Left forelimb (tissue), 1 donor: Measurements from ENCODE around the gene TMCC1.
"Not testable (repeated sequence)": the region's sequence is repeated elsewhere in the genome, so short reads cannot be mapped to it uniquely, and the experiment has no call there.

Source experiments
- DNase-seq: peaks from one replicate; pipeline ENCODE4 v3.0.0-alpha.2; 2018; ENCODE audit warnings: low spot score

TMCC1 gene

GRCh38 chr3:129686941-129687340 lies 206.6 kb downstream of the TMCC1 start:
- no peak for DNase-seq

DNA sequence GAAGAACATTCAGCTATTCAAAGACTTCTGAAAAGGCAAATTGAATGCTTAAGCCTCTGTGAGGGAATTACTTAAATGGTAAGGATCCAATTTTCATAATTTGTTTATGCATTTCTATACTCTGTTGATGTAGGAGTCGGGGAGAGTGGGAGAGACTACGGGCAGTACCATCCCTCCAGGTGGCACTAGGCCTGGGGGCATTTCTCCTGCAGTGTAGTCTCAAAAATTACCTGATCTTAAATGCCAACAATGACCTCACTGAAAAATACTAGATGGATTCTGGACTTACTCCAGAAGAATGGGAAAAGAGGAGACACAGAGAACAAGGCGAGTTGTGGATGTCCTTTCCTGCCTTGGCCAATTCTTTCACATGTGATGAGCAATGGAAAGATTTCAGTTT lies 209.2 kb downstream of the TMCC1 start:
- DNase-seq, result no peak

GRCh38 chr3:129683201-129683600 lies 210.3 kb downstream of the TMCC1 start:
- no peak for DNase-seq

GRCh38 chr3:129676985-129677384 lies 216.5 kb downstream of the TMCC1 start:
- DNase-seq, result no peak

GRCh38 chr3:129674798-129675123 lies 218.8 kb downstream of the TMCC1 start:
- not testable (repeated sequence) for DNase-seq

GRCh38 chr3:129673897-129674797 lies 219.4 kb downstream of the TMCC1 start:
- no peak for DNase-seq

- no peak for DNase-seq
Measured at GRCh38 chr3:129673012-129673411, 220.5 kb downstream of the TMCC1 start.

DNA sequence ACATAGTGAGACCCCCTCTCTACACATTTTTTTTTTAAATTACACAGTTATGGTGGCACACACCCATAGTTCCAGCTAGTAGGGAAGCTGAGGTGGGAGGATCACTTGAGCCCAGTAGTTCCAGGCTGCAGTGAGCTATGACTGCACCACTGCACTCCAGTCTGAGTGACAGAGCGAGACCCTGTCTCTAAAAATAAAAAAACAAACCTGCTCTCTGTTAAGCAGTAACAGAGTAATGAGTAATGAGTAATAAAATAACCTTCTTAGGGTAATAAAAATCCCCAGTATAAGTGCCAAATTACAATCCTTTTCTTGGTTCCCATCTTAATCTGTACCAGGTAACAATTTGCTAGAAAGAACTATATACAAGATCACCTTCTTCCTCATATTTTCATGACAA lies 221.1 kb downstream of the TMCC1 start:
- no peak for DNase-seq

- DNase-seq, result no peak
Measured at GRCh38 chr3:129665024-129665768, 228.3 kb downstream of the TMCC1 start.

DNA sequence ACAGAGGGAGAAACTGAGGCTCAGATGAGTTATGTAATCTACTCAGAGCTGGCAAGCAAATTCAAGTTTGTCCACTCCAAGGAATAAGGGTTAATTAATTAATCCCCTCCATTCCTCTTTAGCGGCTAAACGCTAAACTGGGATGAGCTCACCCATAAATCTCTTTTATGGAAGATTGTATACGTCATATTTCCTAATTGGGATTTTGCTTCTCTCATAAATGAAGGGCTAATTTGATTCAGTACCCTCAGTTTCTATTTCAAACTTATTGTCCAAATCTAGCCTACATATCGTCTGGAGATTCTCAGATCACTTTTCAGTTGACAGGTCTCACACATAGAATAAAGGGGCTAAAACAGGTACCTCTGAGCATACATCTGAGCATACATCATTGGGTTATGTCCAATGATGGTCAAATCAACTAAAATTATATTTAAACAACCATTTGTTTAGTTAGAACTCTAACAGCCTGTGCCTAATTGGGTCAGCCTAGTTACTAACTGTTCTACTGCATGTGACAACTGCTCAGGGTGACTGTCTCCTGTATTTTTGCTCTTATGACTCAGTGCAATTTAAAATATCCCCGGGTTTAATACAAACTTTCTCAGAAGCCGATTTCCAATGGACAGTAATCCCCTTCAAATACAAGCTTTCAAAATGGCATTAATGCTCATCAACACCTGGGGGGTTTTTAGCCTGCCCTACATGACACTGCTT lies 229.4 kb downstream of the TMCC1 start:
- DNase-seq, result no peak

GRCh38 chr3:129663045-129663446 lies 230.5 kb downstream of the TMCC1 start:
- no peak for DNase-seq

DNA sequence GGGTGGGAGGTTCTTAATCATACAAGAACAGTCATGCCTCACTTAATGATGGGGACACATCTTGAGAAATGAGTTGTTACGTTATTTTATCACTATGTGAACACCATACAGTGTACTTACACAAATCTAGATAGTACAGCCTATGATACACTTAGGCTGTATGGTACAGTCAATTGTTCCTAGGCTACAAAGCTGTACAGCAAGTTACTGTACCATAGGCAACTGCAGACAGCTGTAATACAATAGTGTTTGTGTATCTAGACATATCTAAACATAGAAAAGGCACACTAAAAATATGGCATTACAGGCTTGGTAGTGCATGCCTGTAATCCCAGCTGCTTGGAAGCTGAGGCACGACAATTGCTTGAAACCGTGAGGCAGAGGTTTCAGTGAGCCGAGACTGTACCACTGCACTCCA lies 231.3 kb downstream of the TMCC1 start:
- no peak for DNase-seq

DNA sequence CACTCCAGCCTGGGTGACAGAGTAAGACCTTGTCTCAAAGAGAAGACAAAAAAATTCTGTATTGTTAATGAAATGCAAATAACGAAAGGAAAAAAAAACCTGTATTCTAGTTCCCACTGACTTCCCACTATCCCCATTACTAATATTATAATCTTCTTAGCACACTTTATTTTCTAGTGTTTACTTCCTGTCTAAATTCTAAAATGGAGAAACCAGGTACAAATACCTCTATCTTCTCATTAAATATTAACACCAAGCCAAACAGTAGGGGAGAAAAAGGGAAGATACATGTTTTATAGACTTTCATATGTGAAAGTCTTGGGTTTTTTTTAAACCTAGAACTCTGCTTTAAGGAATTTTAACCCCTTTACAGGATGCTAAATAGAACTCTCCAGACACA lies 231.7 kb downstream of the TMCC1 start:
- DNase-seq, result no peak

- no peak for DNase-seq
Measured at GRCh38 chr3:129658110-129658843, 235.2 kb downstream of the TMCC1 start.

- DNase-seq, result no peak
Measured at GRCh38 chr3:129657261-129658046, 236.1 kb downstream of the TMCC1 start.

GRCh38 chr3:129656659-129657247 lies 236.8 kb downstream of the TMCC1 start:
- no peak for DNase-seq

DNA sequence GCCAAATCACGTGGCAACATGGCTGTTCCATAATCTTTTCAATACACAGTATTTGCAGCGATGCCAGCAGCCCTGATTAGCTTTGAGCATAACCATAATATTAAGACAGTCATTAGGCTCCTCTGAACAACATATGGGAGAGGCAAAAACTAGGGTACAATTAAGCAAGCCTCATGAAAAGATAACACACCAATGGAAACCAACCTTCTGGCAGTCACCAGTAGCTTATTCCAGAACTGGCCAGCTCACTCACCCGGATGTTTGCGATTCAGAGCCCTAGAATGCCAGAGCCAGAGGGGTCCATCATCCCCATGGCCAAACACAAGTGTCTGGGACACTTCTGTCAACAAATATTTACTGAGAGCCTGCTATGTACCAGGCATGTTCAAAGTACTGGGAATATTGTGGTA lies 238.2 kb downstream of the TMCC1 start:
- DNase-seq, result no peak

- DNase-seq, result no peak
Measured at GRCh38 chr3:129654131-129654530, 239.4 kb downstream of the TMCC1 start.

DNA sequence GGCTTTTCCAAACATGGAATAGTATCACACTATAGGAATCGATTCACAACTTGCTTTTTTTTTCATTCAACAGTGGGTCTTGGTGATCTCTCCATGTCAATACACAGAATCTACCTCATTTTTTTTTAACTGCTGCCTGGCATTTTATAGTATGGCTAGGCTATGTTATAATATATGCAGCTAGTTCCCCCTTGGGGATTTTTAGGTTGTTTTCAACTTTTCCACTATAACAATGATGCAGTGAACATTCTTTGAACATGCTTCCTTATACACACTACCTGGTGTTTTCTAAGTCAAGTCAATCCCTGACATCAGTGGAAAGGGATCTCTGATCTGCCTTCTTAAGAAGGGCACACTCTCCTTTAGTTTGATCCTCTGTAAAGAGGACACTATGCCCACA lies 240.5 kb downstream of the TMCC1 start:
- DNase-seq, result no peak

DNA sequence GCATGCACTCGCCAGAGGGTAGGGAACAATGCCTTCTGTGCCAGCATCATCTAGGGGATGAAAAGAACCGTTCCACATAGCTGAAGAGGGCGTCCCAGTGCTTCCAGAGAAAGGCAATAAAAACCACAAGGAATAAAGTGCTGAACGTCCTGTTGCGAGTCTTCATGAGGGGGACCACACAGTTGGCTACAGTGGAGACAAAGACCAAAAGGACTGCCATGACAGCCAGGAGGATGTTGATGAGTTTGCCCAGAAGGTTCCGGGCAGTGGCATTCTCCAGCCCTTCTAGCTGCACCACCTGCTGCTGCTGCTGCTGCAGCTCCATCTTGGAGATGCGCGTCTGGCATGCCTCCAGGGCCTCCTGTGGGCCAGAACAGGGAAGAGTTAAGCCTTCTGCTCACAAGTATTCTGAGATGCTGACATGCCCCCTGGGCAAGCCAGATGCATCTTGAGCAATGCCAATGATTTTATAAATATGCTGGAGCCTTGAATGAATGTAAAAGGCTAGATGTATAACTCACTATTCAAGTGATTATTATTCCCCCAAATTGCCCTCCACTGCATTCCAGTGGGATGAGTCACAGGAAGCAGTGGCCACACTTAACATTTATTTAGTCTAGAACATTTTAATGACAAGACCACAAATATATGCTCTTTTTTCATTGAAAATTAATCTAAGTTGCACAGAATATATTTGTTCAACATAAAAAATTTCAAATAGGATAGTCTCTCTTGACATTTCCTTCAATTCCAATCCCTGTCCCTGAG lies 241.9 kb downstream of the TMCC1 start:
- no peak for DNase-seq
